Parathyroid adenoma (tissue), 2 donors: ENCODE data around the gene IL27RA.
"Not testable (repeated sequence)": the region's sequence is repeated elsewhere in the genome, so short reads cannot be mapped to it uniquely, and the experiment has no call there.

Source experiments
- H2AFZ ChIP-seq: fragments of 300-600 bp; sonication (generic); one replicate; pipeline ENCODE4 v1.7.0; 2017; ENCODE audit warnings: antibody characterized with exemption, mild to moderate bottlenecking
- H3K27ac ChIP-seq: fragments of 300-600 bp; sonication (generic); one replicate; pipeline ENCODE4 v1.7.0; 2017
- H3K27me3 ChIP-seq: fragments of 300-600 bp; sonication (generic); one replicate; pipeline ENCODE4 v1.7.0; 2017; ENCODE audit warnings: low read length; ENCODE audit not compliant: control insufficient read depth, insufficient read depth
- H3K36me3 ChIP-seq: fragments of 300-600 bp; sonication (generic); one replicate; pipeline ENCODE4 v1.7.0; 2017; ENCODE audit warnings: low read length; ENCODE audit not compliant: control insufficient read depth, insufficient read depth
- H3K4me1 ChIP-seq: fragments of 300-600 bp; sonication (generic); one replicate; pipeline ENCODE4 v1.7.0; 2017; ENCODE audit warnings: control low read depth
- H3K4me2 ChIP-seq: fragments of 300-600 bp; sonication (generic); one replicate; pipeline ENCODE4 v1.7.0; 2017; ENCODE audit warnings: low read length
- H3K4me3 ChIP-seq: fragments of 300-600 bp; sonication (generic); one replicate; pipeline ENCODE4 v1.7.0; 2017; ENCODE audit warnings: low read depth, low read length
- H3K79me2 ChIP-seq: fragments of 300-600 bp; sonication (generic); one replicate; pipeline ENCODE4 v1.7.0; 2017; ENCODE audit warnings: control low read depth
- H3K9ac ChIP-seq: fragments of 300-600 bp; sonication (generic); one replicate; pipeline ENCODE4 v1.7.0; 2017; ENCODE audit warnings: mild to moderate bottlenecking
- H3K9me3 ChIP-seq: fragments of 300-600 bp; sonication (generic); one replicate; pipeline ENCODE4 v1.7.0; 2017; ENCODE audit warnings: low read length; ENCODE audit not compliant: control insufficient read depth
- TF ChIP-seq, protein P1 (sequence below): fragments of 300-600 bp; sonication (generic); IDR thresholded peaks from one replicate; pipeline ENCODE4 v1.7.0; 2017; ENCODE audit warnings: antibody characterized with exemption, mild to moderate bottlenecking
- donor health status: primary hyperparathyroidism.

IL27RA gene

DNA sequence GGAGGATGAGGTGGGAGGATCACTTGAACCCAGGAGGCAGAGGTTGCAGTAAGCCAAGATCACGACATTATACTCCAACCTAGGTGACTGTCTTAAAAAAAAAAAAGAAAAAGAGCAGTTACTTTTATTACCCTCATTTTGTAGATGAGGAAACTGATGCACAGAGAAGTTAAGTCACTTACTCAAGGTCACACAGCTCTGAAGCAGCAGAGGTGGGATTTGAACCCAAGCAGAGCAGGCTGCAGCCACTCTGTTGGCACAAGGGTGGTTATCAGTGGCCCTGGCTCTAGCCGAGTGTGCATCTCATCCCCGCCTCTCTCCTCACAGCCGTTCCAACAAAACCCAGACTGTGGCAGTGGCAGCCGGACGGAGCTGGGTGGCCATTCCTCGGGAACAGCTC lies 7.6 kb downstream of the IL27RA start:
- H3K27ac ChIP-seq: no peak overlapping the region
- no peaks in the 10 kb centered on the region for H3K36me3 ChIP-seq
- no peak overlapping the region for H3K4me2 ChIP-seq
- no peak overlapping the region for H3K9ac ChIP-seq
- H2AFZ ChIP-seq: no peak overlapping the region
- H3K27me3 ChIP-seq: no peaks in the 10 kb centered on the region
- H3K4me1 ChIP-seq: no peaks in the 10 kb centered on the region
- no peaks in the 10 kb centered on the region for H3K9me3 ChIP-seq
- H3K79me2 ChIP-seq: no peaks in the 10 kb centered on the region
- TF ChIP-seq, protein P1, sequence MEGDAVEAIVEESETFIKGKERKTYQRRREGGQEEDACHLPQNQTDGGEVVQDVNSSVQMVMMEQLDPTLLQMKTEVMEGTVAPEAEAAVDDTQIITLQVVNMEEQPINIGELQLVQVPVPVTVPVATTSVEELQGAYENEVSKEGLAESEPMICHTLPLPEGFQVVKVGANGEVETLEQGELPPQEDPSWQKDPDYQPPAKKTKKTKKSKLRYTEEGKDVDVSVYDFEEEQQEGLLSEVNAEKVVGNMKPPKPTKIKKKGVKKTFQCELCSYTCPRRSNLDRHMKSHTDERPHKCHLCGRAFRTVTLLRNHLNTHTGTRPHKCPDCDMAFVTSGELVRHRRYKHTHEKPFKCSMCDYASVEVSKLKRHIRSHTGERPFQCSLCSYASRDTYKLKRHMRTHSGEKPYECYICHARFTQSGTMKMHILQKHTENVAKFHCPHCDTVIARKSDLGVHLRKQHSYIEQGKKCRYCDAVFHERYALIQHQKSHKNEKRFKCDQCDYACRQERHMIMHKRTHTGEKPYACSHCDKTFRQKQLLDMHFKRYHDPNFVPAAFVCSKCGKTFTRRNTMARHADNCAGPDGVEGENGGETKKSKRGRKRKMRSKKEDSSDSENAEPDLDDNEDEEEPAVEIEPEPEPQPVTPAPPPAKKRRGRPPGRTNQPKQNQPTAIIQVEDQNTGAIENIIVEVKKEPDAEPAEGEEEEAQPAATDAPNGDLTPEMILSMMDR: no peak
- H3K4me3 ChIP-seq: no peak overlapping the region

DNA sequence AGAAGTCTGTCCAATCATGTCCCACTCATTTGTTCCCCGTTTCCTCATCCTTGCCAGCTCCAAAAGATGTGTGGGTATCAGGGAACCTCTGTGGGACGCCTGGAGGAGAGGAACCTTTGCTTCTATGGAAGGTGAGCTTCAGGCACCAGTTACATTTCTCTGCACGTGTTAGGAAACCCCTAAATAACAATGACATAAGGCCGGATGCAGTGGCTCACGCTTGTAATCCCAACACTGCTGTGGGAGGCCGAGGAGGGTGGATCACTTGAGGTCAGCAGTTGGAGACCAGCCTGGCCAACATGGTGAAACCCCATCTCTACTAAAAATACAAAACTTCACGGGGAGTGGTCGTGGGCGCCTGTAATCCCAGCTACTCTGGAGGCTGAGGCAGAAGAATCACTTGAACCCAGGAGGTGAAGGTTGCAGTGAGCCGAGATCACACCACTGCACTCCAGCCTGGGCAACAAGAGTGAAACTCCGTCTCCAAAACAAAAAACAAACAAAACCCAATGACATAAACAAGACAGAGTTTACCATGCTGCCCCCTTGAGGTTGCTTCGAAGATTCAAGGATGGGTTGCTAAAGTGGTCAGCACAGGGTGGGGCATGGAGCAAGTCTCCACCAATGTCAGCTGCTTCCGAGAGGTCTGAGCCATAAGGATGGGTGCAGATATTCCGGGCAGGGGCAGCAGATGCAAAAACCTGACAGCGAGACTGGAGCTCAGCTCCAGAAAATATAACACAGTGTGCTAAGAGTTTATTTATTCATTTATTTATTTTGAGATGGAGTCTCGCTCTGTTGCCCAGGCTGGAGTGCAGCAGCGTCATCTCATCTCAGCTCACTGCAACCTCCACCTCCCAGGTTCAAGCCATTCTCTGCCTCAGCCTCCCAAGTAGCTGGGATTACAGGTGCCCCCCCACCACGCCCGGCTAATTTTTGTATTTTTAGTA lies 11.4 kb downstream of the IL27RA start:
- not testable (repeated sequence) for H3K9me3 ChIP-seq, H3K9ac ChIP-seq, H3K4me1 ChIP-seq, H3K36me3 ChIP-seq, H3K27me3 ChIP-seq, H3K4me2 ChIP-seq, H3K79me2 ChIP-seq
- Histone ChIP-seq H2AFZ (peak overlapping the region; percentile 10), H3K27ac (peak overlapping the region; percentile 6), H3K4me3 (peak overlapping the region; percentile 16)
- TF ChIP-seq, protein P1: peak; percentile 67

DNA sequence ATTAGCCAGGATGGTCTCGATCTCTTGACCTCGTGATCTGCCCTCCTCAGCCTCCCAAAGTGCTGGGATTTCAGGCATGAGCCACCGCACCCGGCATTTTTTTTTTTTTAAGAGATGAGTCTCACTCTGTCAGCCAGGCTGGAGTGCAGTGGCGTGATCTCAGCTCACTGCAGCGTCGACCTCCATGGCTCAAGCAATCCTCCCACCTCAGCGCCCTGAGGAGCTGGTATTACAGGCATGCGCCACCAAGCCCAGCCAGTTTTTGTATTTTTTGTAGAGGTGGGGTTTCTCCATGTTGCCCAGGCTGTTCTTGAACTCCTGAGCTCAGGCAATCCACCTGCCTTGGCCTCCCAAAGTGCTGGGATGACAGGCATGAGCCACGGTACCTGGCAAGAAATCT lies 16.3 kb downstream of the IL27RA start:
- not testable (repeated sequence) for H2AFZ ChIP-seq, H3K9ac ChIP-seq, H3K27me3 ChIP-seq, H3K4me1 ChIP-seq, H3K4me2 ChIP-seq, H3K79me2 ChIP-seq, H3K9me3 ChIP-seq, H3K4me3 ChIP-seq, H3K27ac ChIP-seq, H3K36me3 ChIP-seq

DNA sequence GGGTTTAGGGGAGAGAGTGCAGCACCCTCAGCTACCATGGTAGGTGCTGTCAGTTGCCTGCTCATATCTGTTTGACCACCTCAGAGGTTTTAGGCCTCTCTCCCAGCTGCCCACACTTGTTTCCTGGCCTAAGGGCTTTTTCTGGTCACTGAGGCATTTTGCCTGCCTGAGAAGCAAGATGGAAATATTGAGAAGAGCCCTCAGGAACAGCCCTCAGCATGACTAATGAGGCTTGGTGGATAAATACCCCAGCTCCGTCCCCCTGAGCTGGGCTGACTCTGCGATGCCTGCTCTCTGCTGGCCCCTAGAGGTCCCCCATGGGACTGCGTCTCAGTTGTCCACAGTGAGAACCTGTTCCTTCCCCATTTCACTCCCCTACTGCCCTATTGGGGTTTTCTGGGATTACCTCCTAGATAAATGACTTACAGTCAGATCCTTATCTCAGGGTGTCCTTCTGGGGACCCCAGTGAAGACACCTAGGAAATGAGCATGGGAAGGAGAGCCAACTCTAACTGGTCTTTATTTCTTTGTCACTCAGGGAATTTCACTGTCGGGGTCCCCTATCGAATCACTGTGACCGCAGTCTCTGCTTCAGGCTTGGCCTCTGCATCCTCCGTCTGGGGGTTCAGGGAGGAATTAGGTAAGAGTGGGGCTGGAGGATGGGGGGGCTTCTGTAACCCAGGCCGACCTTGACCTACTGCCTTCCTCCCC lies 17.0 kb downstream of the IL27RA start:
- H3K9me3 ChIP-seq: no peaks in the 10 kb centered on the region
- H3K27ac ChIP-seq: no peak overlapping the region
- no peaks in the 10 kb centered on the region for H3K27me3 ChIP-seq
- no peak overlapping the region for H3K4me2 ChIP-seq
- H3K79me2 ChIP-seq: no peaks in the 10 kb centered on the region
- H3K9ac ChIP-seq: no peak overlapping the region
- H3K4me1 ChIP-seq: no peaks in the 10 kb centered on the region
- TF ChIP-seq, protein P1: peak; percentile 67
- H3K4me3 ChIP-seq: no peak overlapping the region
- H3K36me3 ChIP-seq: no peaks in the 10 kb centered on the region
- H2AFZ ChIP-seq: no peak overlapping the region

DNA sequence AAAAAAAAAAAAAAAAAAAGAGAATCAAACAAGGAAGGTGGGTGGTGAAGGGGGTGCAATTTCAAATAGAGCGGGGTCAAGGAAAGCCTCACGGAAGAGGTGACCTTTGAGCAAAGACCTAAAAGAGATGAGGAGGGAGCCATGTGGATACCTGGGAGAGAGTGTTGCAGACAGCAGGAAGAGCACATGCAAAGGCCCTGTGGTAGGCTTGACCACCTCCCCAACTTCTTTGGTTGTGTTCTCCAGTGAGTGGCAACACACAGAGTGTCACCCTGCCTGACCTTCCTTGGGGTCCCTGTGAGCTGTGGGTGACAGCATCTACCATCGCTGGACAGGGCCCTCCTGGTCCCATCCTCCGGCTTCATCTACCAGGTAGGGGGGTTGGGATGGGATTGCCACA lies 18.9 kb downstream of the IL27RA start:
- Histone ChIP-seq H3K4me1 (no peaks in the 10 kb centered on the region), H3K9me3 (no peaks in the 10 kb centered on the region), H3K36me3 (no peaks in the 10 kb centered on the region), H3K79me2 (no peaks in the 10 kb centered on the region), H3K9ac (no peak overlapping the region), H2AFZ (no peak overlapping the region), H3K27me3 (no peaks in the 10 kb centered on the region), H3K4me3 (no peak overlapping the region), H3K27ac (no peak overlapping the region), H3K4me2 (no peak overlapping the region)
- TF ChIP-seq, protein P1: no peak

DNA sequence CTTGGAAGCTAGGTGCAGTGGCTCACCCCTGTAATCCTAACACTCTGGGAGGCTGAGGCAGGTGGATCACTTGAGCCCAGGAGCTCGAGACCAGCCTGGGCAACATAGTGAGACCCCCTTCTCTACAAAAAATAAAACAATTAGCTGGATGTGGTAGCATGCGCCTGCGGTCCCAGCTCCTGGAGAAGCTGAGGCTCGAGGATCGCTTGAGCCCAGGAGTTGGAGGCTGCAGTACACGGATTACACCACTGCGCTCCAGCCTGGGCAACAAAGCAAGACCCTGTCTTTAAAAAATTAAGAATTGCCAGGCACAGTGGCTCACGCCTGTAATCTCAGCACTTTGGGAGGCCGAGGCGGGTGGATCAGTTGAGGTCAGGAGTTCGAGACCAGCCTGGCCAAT lies 19.4 kb downstream of the IL27RA start:
- H3K4me1 ChIP-seq, H3K4me3 ChIP-seq, H3K4me2 ChIP-seq, H3K9me3 ChIP-seq, H3K9ac ChIP-seq, H3K27ac ChIP-seq, H2AFZ ChIP-seq, H3K79me2 ChIP-seq, H3K27me3 ChIP-seq, H3K36me3 ChIP-seq: not testable (repeated sequence)
